ENCODE measurements around the gene FAM81B. TPM values are rescaled to one million over a fixed set of nuclear protein-coding genes. Genes with fewer than 3 reads are reported as not detected.

FAM81B gene
- total RNA-seq, 1 donor = not detected

DNA sequence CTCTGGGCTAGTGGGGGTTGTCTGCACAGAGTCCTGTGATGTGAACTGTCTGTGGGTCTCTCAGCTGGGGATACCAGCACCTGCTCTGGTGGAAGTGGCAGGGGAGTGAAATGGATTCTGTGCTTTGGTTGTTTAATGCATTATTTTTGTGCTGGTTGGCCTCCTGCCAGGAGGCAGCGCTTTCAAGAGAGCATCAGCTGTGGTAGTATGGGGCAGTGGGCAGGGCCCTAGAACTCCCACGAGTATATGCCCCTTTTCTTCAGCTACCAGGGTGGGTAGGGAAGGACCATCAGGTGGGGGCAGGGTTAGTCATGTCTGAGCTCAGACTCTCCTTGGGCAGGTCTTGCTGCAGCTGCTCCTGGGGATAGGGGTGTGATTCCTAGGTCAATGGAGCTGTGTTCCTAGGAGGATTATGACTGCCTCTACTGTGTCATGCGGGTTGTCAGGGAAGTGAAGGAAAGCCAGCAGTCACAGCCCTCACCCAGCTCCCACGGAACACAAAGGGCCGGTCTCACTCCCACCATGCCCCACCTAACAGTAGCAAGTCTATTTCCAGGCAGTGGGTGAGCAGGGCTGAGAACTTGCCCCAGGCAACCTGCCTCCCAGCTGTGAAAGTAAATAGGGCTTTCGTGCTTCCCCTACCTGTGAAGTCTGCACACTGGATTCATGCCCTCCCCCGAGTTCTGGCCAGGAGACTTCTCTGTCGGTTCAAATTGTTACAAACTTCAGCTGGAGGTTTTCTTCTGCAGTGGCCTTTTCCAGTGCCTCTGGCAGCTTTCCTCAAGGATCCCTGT lies 25.7 kb upstream of the FAM81B start:
- H3K4me1 ChIP-seq (ENCODE audit: insufficient read depth, low read length) = no peaks in the 10 kb centered on the region
- no peaks in the 10 kb centered on the region for H3K36me3 ChIP-seq (ENCODE audit: insufficient read depth, low read length)
- H3K9me3 ChIP-seq (ENCODE audit: low read depth, low read length) = no peaks in the 10 kb centered on the region
- no peak overlapping the region for H3K27ac ChIP-seq (ENCODE audit: low read depth, low read length)
- no peak overlapping the region for H3K4me3 ChIP-seq (ENCODE audit: insufficient read depth, low read length)
- no peak overlapping the region for H2AFZ ChIP-seq (ENCODE audit: low read length)
- no peaks in the 10 kb centered on the region for H3K27me3 ChIP-seq (ENCODE audit: insufficient read depth, low read length)
- H4K20me1 ChIP-seq (ENCODE audit: insufficient read depth, low read length) = no peaks in the 10 kb centered on the region
- TF ChIP-seq, protein P1, sequence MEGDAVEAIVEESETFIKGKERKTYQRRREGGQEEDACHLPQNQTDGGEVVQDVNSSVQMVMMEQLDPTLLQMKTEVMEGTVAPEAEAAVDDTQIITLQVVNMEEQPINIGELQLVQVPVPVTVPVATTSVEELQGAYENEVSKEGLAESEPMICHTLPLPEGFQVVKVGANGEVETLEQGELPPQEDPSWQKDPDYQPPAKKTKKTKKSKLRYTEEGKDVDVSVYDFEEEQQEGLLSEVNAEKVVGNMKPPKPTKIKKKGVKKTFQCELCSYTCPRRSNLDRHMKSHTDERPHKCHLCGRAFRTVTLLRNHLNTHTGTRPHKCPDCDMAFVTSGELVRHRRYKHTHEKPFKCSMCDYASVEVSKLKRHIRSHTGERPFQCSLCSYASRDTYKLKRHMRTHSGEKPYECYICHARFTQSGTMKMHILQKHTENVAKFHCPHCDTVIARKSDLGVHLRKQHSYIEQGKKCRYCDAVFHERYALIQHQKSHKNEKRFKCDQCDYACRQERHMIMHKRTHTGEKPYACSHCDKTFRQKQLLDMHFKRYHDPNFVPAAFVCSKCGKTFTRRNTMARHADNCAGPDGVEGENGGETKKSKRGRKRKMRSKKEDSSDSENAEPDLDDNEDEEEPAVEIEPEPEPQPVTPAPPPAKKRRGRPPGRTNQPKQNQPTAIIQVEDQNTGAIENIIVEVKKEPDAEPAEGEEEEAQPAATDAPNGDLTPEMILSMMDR (IDR thresholded peaks at IDR 0.05; ENCODE audit: extremely low read depth, low read depth, low read length) = no peak
- H3K79me2 ChIP-seq (ENCODE audit: insufficient read depth, low read length) = no peaks in the 10 kb centered on the region
- no peak for DNase-seq (ENCODE audit: insufficient read length, low spot score, missing footprints)
- no peak overlapping the region for H3K4me2 ChIP-seq (ENCODE audit: insufficient read depth, low read length)

DNA sequence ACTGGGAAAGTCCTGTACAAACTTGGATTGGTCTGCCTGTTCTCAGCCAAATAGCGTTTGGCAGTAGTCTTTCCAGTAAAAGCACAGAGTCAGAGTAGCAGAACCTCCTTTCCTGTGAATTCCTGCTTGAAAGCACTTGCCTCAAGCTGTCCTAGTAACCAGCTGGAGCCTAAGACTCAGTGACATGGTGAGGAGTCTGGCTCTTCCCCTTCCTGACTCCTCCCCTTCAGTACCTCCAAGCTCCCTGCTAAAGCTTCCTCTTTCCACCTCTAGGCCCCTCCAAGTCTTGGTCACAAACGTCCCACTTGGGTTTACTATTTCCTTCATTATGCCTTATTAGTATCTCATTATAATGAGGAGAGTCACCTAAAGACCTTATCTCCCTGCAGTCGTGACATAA lies 21.4 kb upstream of the FAM81B start:
- no peak for DNase-seq (ENCODE audit: insufficient read length, low spot score, missing footprints)
- Histone ChIP-seq H3K27ac (ENCODE audit: low read depth, low read length) (no peak overlapping the region), H4K20me1 (ENCODE audit: insufficient read depth, low read length) (no peaks in the 10 kb centered on the region), H3K79me2 (ENCODE audit: insufficient read depth, low read length) (no peaks in the 10 kb centered on the region), H3K4me2 (ENCODE audit: insufficient read depth, low read length) (no peak overlapping the region), H2AFZ (ENCODE audit: low read length) (no peak overlapping the region), H3K4me1 (ENCODE audit: insufficient read depth, low read length) (no peaks in the 10 kb centered on the region), H3K9me3 (ENCODE audit: low read depth, low read length) (no peaks in the 10 kb centered on the region), H3K4me3 (ENCODE audit: insufficient read depth, low read length) (no peak overlapping the region), H3K27me3 (ENCODE audit: insufficient read depth, low read length) (no peaks in the 10 kb centered on the region), H3K36me3 (ENCODE audit: insufficient read depth, low read length) (no peaks in the 10 kb centered on the region)
- TF ChIP-seq, protein P1 (IDR thresholded peaks at IDR 0.05; ENCODE audit: extremely low read depth, low read depth, low read length) = no peak

GRCh38 chr5:95374061-95374460 lies 17.1 kb upstream of the FAM81B start:
- Histone ChIP-seq H4K20me1 (ENCODE audit: insufficient read depth, low read length) (no peaks in the 10 kb centered on the region), H3K4me1 (ENCODE audit: insufficient read depth, low read length) (no peaks in the 10 kb centered on the region), H3K79me2 (ENCODE audit: insufficient read depth, low read length) (no peaks in the 10 kb centered on the region), H3K4me2 (ENCODE audit: insufficient read depth, low read length) (no peak overlapping the region), H2AFZ (ENCODE audit: low read length) (no peak overlapping the region), H3K9me3 (ENCODE audit: low read depth, low read length) (no peaks in the 10 kb centered on the region), H3K27me3 (ENCODE audit: insufficient read depth, low read length) (no peaks in the 10 kb centered on the region), H3K36me3 (ENCODE audit: insufficient read depth, low read length) (no peaks in the 10 kb centered on the region), H3K27ac (ENCODE audit: low read depth, low read length) (no peak overlapping the region), H3K4me3 (ENCODE audit: insufficient read depth, low read length) (no peak overlapping the region)
- DNase-seq (ENCODE audit: insufficient read length, low spot score, missing footprints) = no peak
- TF ChIP-seq, protein P1 (IDR thresholded peaks at IDR 0.05; ENCODE audit: extremely low read depth, low read depth, low read length) = no peak

- DNase-seq (ENCODE audit: insufficient read length, low spot score, missing footprints) = no peak
- TF ChIP-seq, protein P1 (IDR thresholded peaks at IDR 0.05; ENCODE audit: extremely low read depth, low read depth, low read length) = no peak
- Histone ChIP-seq H3K79me2 (ENCODE audit: insufficient read depth, low read length) (no peaks in the 10 kb centered on the region), H3K27me3 (ENCODE audit: insufficient read depth, low read length) (no peaks in the 10 kb centered on the region), H3K4me1 (ENCODE audit: insufficient read depth, low read length) (no peaks in the 10 kb centered on the region), H3K9me3 (ENCODE audit: low read depth, low read length) (no peaks in the 10 kb centered on the region), H3K4me3 (ENCODE audit: insufficient read depth, low read length) (no peak overlapping the region), H2AFZ (ENCODE audit: low read length) (no peak overlapping the region), H3K4me2 (ENCODE audit: insufficient read depth, low read length) (no peak overlapping the region), H4K20me1 (ENCODE audit: insufficient read depth, low read length) (no peaks in the 10 kb centered on the region), H3K27ac (ENCODE audit: low read depth, low read length) (no peak overlapping the region), H3K36me3 (ENCODE audit: insufficient read depth, low read length) (no peaks in the 10 kb centered on the region)
Observed at GRCh38 chr5:95375591-95375990, 15.6 kb upstream of the FAM81B start.
